ENCODE results near the gene ZSCAN4. TPM values are rescaled to one million over a fixed set of nuclear protein-coding genes. Genes with fewer than 3 reads are reported as not detected.

The ZSCAN4 gene
- total RNA-seq, 4 donors from 2014 or later = not detected

DNA sequence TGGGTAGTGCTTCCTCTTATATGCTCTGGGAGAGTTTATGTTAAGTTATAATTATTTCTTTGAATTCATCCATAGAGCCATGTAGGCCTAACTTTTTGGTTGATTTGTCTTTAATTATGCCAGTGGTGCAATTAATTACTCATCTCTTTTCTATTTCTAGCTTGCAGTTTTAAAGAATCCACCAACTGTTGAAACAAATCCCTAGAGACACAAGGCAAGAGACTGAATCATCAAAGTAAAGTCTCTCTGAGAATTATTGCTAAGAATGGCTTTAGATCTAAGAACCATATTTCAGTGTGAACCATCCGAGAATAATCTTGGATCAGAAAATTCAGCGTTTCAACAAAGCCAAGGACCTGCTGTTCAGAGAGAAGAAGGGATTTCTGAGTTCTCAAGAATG, 7.1 kb downstream of the ZSCAN4 start:
- in situ Hi-C loops (cut with MboI; ENCODE audit: low pct_ligation_motif_present in 1 of 4, low pct_unique_long_range_greater_than_20kb in 1 of 4, low sequenced_read_pairs in 3 of 4) = no loop called here
- no peaks in the 10 kb centered on the region for H3K36me3 ChIP-seq
- H3K4me1 ChIP-seq = no peaks in the 10 kb centered on the region
- H3K27me3 ChIP-seq = peaks cover 4% of the 10 kb centered on the region
- 77 to 83% methylated on average over 2 of the region's 2 CpGs for WGBS, 2 donors (ENCODE audit: low coverage in 1 of 2)
- intact Hi-C loops (cut with DNase I; ENCODE audit: low total_unique reads) = no loop called here
- no peak for DNase-seq
- peaks cover 0 to 3% of the 10 kb centered on the region in 2 donors for H3K9me3 ChIP-seq
- no peak overlapping the region for H3K27ac ChIP-seq
- H3K4me3 ChIP-seq = no peak overlapping the region
- no peak for TF ChIP-seq POLR2A (IDR thresholded peaks at IDR 0.05)
- no peak for TF ChIP-seq EP300 (IDR thresholded peaks at IDR 0.05; ENCODE audit: low read depth)
- no peak for TF ChIP-seq POLR2AphosphoS5 (IDR thresholded peaks at IDR 0.05)
- TF ChIP-seq, protein P1, sequence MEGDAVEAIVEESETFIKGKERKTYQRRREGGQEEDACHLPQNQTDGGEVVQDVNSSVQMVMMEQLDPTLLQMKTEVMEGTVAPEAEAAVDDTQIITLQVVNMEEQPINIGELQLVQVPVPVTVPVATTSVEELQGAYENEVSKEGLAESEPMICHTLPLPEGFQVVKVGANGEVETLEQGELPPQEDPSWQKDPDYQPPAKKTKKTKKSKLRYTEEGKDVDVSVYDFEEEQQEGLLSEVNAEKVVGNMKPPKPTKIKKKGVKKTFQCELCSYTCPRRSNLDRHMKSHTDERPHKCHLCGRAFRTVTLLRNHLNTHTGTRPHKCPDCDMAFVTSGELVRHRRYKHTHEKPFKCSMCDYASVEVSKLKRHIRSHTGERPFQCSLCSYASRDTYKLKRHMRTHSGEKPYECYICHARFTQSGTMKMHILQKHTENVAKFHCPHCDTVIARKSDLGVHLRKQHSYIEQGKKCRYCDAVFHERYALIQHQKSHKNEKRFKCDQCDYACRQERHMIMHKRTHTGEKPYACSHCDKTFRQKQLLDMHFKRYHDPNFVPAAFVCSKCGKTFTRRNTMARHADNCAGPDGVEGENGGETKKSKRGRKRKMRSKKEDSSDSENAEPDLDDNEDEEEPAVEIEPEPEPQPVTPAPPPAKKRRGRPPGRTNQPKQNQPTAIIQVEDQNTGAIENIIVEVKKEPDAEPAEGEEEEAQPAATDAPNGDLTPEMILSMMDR (IDR thresholded peaks at IDR 0.05) = no peak

DNA sequence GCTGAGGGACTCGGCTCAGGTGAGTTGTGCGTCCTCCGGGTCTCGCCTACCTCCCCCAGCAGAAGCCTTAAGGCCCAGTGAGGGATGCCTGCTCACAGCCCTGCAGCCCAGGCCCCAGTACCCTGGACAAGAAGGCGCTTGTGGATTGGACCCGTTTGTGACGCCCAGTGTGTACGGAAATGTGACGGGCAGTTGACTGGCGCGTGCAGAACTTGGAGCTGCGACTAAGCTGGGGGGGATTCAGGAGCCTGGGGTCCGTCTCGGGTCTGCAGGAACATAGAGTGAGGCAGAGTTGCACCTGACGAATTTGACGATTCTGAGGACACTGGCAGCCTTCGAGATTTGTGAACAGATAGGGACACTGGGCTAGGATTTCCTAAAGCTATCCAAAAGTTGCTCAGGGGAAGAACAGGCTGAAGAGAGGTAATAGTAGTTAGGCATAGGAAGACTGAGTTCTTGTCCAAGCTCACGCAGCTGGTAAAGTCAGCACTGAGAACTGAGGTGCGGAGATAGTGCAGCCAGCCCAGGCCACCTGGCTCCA, 13.6 kb downstream of the ZSCAN4 start:
- Histone ChIP-seq H3K27ac (peak overlapping the region; percentile 36 to 66 (median 44)), H3K27me3 (no peaks in the 10 kb centered on the region), H3K4me3 (peak overlapping the region; percentile 37 to 94 (median 72)), H3K36me3 (peaks cover 1 to 37% (median 21%) of the 10 kb centered on the region in 4 donors), H3K9me3 (peaks cover 27 to 50% of the 10 kb centered on the region in 2 donors), H3K4me1 (peaks cover 4 to 14% (median 12%) of the 10 kb centered on the region in 4 donors)
- 12% methylated on average over 14 of the region's 19 CpGs; no CpG with 5 or more reads in 1 of the 2 donors for WGBS, 2 donors (ENCODE audit: low coverage in 1 of 2)
- in situ Hi-C loops (cut with MboI; ENCODE audit: low pct_ligation_motif_present in 1 of 4, low pct_unique_long_range_greater_than_20kb in 1 of 4, low sequenced_read_pairs in 3 of 4) = no loop called here
- no peak for DNase-seq
- TF ChIP-seq, protein P1 (IDR thresholded peaks at IDR 0.05) = no peak
- TF ChIP-seq EP300 (IDR thresholded peaks at IDR 0.05; ENCODE audit: low read depth) (no peak), POLR2A (IDR thresholded peaks at IDR 0.05) (no peak), POLR2AphosphoS5 (IDR thresholded peaks at IDR 0.05) (no peak)
- intact Hi-C loops (cut with DNase I; ENCODE audit: low total_unique reads) = no loop called here

DNA sequence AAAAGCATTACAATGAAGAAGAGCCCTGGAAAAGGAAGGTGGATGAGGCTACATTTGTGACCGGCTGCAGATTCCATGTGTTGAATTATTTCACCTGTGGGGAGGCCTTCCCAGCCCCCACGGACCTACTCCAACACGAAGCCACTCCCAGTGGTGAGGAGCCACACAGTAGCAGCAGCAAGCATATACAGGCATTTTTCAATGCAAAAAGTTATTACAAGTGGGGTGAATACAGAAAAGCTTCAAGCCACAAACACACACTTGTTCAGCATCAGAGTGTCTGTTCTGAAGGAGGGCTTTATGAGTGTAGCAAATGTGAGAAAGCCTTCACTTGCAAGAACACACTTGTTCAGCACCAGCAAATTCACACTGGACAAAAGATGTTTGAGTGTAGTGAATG, 18.0 kb downstream of the ZSCAN4 start:
- TF ChIP-seq POLR2A (IDR thresholded peaks at IDR 0.05) (no peak), EP300 (IDR thresholded peaks at IDR 0.05; ENCODE audit: low read depth) (no peak), POLR2AphosphoS5 (IDR thresholded peaks at IDR 0.05) (no peak)
- TF ChIP-seq, protein P1 (IDR thresholded peaks at IDR 0.05) = no peak
- in situ Hi-C loops (cut with MboI; ENCODE audit: low pct_ligation_motif_present in 1 of 4, low pct_unique_long_range_greater_than_20kb in 1 of 4, low sequenced_read_pairs in 3 of 4) (no loop called here), intact Hi-C loops (cut with DNase I; ENCODE audit: low total_unique reads) (no loop called here)
- Histone ChIP-seq H3K27me3 (no peaks in the 10 kb centered on the region), H3K9me3 (peaks cover 63 to 88% of the 10 kb centered on the region in 2 donors), H3K4me1 (peaks cover 4 to 11% (median 10%) of the 10 kb centered on the region in 4 donors), H3K36me3 (peaks cover 1 to 50% (median 28%) of the 10 kb centered on the region in 4 donors), H3K27ac (no peak overlapping the region), H3K4me3 (no peak overlapping the region)
- DNase-seq = no peak
- WGBS, 2 donors (ENCODE audit: low coverage in 1 of 2) = 100% methylated on average over 1 to 3 of the region's 3 CpGs

DNA sequence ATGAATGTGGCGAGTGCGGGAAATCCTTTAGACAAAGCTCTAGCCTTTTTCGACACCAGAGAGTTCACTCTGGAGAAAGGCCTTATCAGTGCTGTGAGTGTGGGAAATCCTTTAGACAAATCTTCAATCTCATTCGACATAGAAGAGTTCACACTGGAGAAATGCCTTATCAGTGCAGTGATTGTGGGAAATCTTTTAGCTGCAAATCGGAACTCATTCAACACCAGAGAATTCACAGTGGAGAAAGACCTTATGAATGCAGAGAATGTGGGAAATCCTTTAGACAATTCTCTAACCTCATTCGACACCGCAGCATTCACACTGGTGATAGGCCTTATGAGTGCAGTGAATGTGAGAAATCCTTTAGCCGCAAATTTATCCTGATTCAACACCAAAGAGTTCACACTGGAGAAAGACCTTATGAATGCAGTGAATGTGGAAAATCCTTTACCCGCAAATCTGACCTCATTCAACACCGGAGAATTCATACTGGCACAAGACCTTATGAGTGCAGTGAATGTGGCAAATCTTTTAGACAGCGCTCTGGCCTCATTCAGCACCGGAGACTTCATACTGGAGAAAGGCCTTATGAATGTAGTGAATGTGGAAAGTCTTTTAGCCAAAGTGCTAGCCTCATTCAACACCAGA, 18.8 kb downstream of the ZSCAN4 start:
- H3K36me3 ChIP-seq = peaks cover 1 to 50% (median 28%) of the 10 kb centered on the region in 4 donors
- intact Hi-C loops (cut with DNase I; ENCODE audit: low total_unique reads) (no loop called here), in situ Hi-C loops (cut with MboI; ENCODE audit: low pct_ligation_motif_present in 1 of 4, low pct_unique_long_range_greater_than_20kb in 1 of 4, low sequenced_read_pairs in 3 of 4) (no loop called here)
- peaks cover 4 to 8% (median 8%) of the 10 kb centered on the region in 4 donors for H3K4me1 ChIP-seq
- H3K4me3 ChIP-seq = no peak overlapping the region
- TF ChIP-seq EP300 (IDR thresholded peaks at IDR 0.05; ENCODE audit: low read depth) (no peak), POLR2AphosphoS5 (IDR thresholded peaks at IDR 0.05) (no peak), POLR2A (IDR thresholded peaks at IDR 0.05) (no peak)
- TF ChIP-seq, protein P1 (IDR thresholded peaks at IDR 0.05) = no peak
- H3K27me3 ChIP-seq = no peaks in the 10 kb centered on the region
- 92 to 98% methylated on average over 4 to 12 of the region's 12 CpGs for WGBS, 2 donors (ENCODE audit: low coverage in 1 of 2)
- peaks cover 66 to 93% of the 10 kb centered on the region in 2 donors for H3K9me3 ChIP-seq
- DNase-seq = no peak
- H3K27ac ChIP-seq = no peak overlapping the region
